GM13977 (cell line): ENCODE measurements around the gene DCTPP1.

Experiments used
- DNase-seq: peaks from one replicate; pipeline ENCODE4 v3.0.0; 2012; ENCODE audit warnings: low spot score
- in situ Hi-C: fragments of 300-500 bp; cut with MboI; formaldehyde crosslinking; loops from one replicate; pipeline ENCODE4 v1.12.0; 2022; ENCODE audit warnings: low sequenced_read_pairs, low pct_unique_long_range_greater_than_20kb, mixed read lengths, inconsistent platforms; ENCODE audit not compliant: unreplicated experiment
- TF ChIP-seq, protein P1 (sequence below): IDR thresholded peaks from 2 replicates; pipeline ENCODE4 v1.5.1; 2012; ENCODE audit warnings: mild to moderate bottlenecking, control low read depth; ENCODE audit not compliant: insufficient read depth; ENCODE audit errors: extremely low read depth, missing control alignments

The DCTPP1 gene

DNA sequence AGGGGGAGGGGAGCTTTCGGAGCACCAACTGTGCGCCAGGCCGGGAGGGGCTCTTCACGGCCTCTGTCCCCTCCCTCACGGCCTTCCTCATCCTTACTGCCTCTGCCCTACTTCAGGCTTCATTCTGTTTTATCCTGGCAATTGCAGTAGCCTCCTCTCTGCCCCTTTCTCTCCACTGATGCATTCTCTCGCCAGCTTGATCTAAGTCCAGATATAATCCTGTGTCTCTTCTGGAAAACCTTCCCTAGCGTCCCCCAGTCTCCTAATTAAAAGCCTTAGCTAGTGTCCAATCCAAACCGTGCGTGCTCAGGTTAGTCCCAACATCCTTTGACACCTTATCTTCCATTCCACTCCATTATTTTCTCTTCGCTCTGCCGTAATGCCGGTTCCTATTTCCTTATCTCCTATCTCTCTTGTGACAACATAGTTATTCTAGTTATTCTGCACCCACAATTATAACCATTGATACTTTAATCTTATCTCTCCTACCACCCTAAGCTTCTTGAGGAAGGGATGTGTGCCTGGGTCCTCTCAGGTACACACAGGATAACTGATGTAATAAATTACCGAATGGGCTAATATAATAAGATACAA lies 33.7 kb downstream of the DCTPP1 start:
- in situ Hi-C loops, result no loop called here
- no peak for DNase-seq
- TF ChIP-seq, protein P1, sequence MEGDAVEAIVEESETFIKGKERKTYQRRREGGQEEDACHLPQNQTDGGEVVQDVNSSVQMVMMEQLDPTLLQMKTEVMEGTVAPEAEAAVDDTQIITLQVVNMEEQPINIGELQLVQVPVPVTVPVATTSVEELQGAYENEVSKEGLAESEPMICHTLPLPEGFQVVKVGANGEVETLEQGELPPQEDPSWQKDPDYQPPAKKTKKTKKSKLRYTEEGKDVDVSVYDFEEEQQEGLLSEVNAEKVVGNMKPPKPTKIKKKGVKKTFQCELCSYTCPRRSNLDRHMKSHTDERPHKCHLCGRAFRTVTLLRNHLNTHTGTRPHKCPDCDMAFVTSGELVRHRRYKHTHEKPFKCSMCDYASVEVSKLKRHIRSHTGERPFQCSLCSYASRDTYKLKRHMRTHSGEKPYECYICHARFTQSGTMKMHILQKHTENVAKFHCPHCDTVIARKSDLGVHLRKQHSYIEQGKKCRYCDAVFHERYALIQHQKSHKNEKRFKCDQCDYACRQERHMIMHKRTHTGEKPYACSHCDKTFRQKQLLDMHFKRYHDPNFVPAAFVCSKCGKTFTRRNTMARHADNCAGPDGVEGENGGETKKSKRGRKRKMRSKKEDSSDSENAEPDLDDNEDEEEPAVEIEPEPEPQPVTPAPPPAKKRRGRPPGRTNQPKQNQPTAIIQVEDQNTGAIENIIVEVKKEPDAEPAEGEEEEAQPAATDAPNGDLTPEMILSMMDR, result no peak

GRCh38 chr16:30395155-30395991 lies 34.5 kb downstream of the DCTPP1 start, which contains the start of gene ZNF48:
TSS of gene ZNF48 (plus strand) at chr16:30395420. CDS start at chr16:30395795, 375 bp downstream.
- peak; percentile 87 for DNase-seq
- TF ChIP-seq, protein P1, result peak; percentile 65
- in situ Hi-C loops, result no loop called here

DNA sequence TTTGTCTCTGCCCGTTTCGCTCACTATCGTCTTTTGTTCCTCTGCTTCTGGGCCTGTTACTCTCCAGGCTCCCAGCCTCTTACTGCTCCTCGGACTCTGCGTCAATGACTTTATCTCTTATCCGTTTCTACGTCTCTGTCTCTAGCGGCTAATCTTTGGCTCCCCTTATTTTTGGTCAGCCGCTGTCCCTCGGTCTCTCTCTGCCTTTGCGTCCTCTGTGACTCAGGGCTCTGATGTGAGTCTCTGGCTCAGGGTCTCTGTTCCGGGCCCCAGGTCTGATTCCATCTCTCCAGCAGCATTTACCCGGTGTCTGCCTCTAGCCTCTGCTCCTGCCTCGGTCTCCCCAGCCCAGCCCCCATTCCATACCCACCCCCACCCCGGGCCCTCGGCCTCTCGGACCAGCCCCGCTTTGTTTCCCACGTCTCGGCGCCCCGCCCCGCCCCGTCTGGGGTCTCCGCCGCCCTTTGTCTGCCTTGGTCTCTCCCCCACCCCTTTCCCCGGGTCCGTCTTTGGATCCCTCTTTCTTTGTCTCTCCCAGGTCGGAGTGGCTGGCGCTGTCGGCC lies 35.2 kb downstream of the DCTPP1 start:
- in situ Hi-C loops, result no loop called here
- TF ChIP-seq, protein P1, result no peak
- DNase-seq, result no peak

DNA sequence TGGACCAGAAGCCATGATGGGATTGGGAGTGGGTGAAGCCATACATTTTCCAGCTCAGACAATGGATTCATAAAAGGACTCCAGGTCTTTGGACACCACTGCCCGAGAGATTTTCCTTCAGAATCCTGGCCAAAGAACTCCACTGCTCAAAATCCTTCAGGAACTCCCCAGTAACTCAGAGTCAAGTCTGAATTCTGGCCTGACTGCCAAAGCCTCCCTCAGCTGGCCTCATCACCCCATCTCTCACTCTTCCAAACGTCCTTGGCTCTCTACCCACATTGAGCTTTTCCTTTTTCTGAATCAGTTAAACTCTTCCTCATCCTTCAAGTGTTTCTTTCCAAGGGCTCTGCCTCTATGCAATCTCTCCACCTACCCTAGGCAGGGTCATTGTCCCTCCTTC lies 46.3 kb downstream of the DCTPP1 start:
- TF ChIP-seq, protein P1, result no peak
- in situ Hi-C loops, result no loop called here

DNA sequence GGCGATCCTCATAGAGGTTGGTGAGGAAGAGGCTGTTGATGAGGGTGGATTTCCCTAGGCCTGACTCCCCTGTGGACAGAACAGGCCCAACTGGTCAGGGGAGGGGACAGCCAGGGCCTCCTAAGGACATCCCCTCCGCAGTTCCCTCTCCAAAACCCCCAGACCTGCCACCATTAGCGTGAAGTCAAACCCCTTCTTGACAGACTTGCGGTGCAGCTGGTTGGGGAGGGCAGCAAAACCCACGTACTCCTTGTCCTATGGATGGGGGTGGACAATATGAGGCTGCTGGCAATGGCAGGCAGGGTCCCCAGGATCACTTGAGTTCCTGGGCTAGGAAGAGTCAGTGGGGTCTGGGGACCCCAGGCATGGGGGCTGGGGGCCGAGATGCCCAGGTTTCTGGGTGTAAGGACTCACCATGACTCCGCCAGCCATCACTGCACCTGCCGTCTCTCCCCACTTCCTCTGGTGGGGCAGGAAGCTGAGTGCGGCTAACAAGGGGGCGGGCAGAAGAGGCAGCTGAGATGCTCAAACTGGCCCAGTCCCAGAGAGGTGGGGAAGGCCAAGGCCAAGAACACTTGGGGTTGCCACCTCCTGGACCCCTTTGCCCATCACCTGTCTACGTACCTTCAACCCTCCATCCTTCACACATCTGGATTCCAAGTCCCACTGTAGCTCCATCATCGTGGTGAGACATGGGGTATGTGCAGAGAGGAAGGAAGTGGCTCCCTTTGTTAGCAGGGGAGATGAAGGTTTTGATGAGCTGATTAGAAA lies 47.5 kb downstream of the DCTPP1 start, which contains the start of gene SEPTIN1:
Gene SEPTIN1, minus strand, starts transcription at position 451 of the 771 bp plus-strand sequence. Its CDS starts 19 bp downstream, at position 432.
- DNase-seq, result peak; percentile 72
- TF ChIP-seq, protein P1, result no peak
- in situ Hi-C loops, result no loop called here

More for the DNA sequence above, 46.3 kb downstream of the DCTPP1 start:
- DNase-seq, result no peak

GRCh38 chr16:30381291-30382041 lies 48.4 kb downstream of the DCTPP1 start:
- TF ChIP-seq, protein P1, result no peak
- no peak for DNase-seq
- in situ Hi-C loops, result no loop called here
